ENCODE measurements around the gene GRID1.

DNA sequence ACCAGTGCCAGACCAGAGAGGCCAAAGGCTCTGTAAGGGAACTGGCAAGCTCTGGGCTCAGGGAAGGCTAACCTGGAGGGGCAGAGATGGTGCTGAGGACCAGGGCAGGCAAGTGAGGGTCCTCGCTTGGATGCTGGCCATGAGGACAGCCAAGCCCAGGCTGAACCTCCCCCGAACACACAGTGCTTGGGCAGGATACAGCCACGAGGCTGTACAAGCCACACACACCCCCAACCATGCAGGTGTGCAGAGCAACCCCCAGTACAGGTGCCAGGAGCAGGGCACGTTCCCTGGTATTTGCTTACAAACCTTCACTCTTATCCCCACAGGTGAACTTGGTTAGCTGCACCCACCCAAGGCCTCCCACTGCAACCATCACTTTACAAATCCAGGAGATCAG lies 185.7 kb downstream of the GRID1 start:
- TF ChIP-seq, protein P1, sequence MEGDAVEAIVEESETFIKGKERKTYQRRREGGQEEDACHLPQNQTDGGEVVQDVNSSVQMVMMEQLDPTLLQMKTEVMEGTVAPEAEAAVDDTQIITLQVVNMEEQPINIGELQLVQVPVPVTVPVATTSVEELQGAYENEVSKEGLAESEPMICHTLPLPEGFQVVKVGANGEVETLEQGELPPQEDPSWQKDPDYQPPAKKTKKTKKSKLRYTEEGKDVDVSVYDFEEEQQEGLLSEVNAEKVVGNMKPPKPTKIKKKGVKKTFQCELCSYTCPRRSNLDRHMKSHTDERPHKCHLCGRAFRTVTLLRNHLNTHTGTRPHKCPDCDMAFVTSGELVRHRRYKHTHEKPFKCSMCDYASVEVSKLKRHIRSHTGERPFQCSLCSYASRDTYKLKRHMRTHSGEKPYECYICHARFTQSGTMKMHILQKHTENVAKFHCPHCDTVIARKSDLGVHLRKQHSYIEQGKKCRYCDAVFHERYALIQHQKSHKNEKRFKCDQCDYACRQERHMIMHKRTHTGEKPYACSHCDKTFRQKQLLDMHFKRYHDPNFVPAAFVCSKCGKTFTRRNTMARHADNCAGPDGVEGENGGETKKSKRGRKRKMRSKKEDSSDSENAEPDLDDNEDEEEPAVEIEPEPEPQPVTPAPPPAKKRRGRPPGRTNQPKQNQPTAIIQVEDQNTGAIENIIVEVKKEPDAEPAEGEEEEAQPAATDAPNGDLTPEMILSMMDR (IDR thresholded peaks at IDR 0.05) = no peak
- no peak for TF ChIP-seq ZFX (IDR thresholded peaks at IDR 0.05; ENCODE audit: borderline replicate concordance)

Measured in 22Rv1 (cell line).